ENCODE data around the gene PLCXD3.

- no peak for TF ChIP-seq EP300 (IDR thresholded peaks at IDR 0.05; ENCODE audit: borderline replicate concordance in 1 of 2, low read depth in 2 of 2, low read length in 2 of 2)
- TF ChIP-seq GTF2F1 (IDR thresholded peaks at IDR 0.05; ENCODE audit: borderline replicate concordance, low read depth, low read length): no peak
- TF ChIP-seq SUZ12 (IDR thresholded peaks at IDR 0.05; ENCODE audit: low read length): no peak
- TF ChIP-seq, protein P1, sequence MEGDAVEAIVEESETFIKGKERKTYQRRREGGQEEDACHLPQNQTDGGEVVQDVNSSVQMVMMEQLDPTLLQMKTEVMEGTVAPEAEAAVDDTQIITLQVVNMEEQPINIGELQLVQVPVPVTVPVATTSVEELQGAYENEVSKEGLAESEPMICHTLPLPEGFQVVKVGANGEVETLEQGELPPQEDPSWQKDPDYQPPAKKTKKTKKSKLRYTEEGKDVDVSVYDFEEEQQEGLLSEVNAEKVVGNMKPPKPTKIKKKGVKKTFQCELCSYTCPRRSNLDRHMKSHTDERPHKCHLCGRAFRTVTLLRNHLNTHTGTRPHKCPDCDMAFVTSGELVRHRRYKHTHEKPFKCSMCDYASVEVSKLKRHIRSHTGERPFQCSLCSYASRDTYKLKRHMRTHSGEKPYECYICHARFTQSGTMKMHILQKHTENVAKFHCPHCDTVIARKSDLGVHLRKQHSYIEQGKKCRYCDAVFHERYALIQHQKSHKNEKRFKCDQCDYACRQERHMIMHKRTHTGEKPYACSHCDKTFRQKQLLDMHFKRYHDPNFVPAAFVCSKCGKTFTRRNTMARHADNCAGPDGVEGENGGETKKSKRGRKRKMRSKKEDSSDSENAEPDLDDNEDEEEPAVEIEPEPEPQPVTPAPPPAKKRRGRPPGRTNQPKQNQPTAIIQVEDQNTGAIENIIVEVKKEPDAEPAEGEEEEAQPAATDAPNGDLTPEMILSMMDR (IDR thresholded peaks at IDR 0.05; ENCODE audit: control extremely low read depth in 1 of 3, insufficient read depth in 1 of 3, low read depth in 1 of 3, low read length in 3 of 3): no peak
- no peak for TF ChIP-seq TCF12 (IDR thresholded peaks at IDR 0.05; ENCODE audit: low read depth, low read length)
- no peak for TF ChIP-seq RNF2 (IDR thresholded peaks at IDR 0.05; ENCODE audit: borderline replicate concordance, low read depth, low read length, missing control alignments, poor library complexity, severe bottlenecking)
Observed at GRCh38 chr5:41325074-41325473, 185.3 kb downstream of the PLCXD3 start.
